ENCODE results near the gene FIBCD1.

Gene FIBCD1

GRCh38 chr9:130925050-130925678, 13.9 kb downstream of the FIBCD1 start:
- H3K4me3 ChIP-seq (ENCODE audit: low read depth, low read length), result no peak overlapping the region
- no peak for DNase-seq (ENCODE audit: low read depth)
- no peak for TF ChIP-seq CTCF (conservative IDR thresholded peaks at IDR 0.05; ENCODE audit: low read depth, low read length)

- H3K4me3 ChIP-seq (ENCODE audit: low read depth, low read length), result no peak overlapping the region
- DNase-seq (ENCODE audit: low read depth), result no peak
- TF ChIP-seq CTCF (conservative IDR thresholded peaks at IDR 0.05; ENCODE audit: low read depth, low read length), result no peak
Measured at GRCh38 chr9:130924448-130924788, 14.6 kb downstream of the FIBCD1 start.

GRCh38 chr9:130923611-130924447, 15.2 kb downstream of the FIBCD1 start:
- DNase-seq (ENCODE audit: low read depth), result no peak
- TF ChIP-seq CTCF (conservative IDR thresholded peaks at IDR 0.05; ENCODE audit: low read depth, low read length), result no peak
- H3K4me3 ChIP-seq (ENCODE audit: low read depth, low read length), result no peak overlapping the region

GRCh38 chr9:130922893-130923610, 16.0 kb downstream of the FIBCD1 start:
- H3K4me3 ChIP-seq (ENCODE audit: low read depth, low read length), result no peak overlapping the region
- DNase-seq (ENCODE audit: low read depth), result no peak
- no peak for TF ChIP-seq CTCF (conservative IDR thresholded peaks at IDR 0.05; ENCODE audit: low read depth, low read length)

GRCh38 chr9:130921989-130922892, 16.8 kb downstream of the FIBCD1 start:
- TF ChIP-seq CTCF (conservative IDR thresholded peaks at IDR 0.05; ENCODE audit: low read depth, low read length), result no peak

GRCh38 chr9:130921300-130921988, 17.6 kb downstream of the FIBCD1 start:
- no peak overlapping the region for H3K4me3 ChIP-seq (ENCODE audit: low read depth, low read length)
- TF ChIP-seq CTCF (conservative IDR thresholded peaks at IDR 0.05; ENCODE audit: low read depth, low read length), result no peak
- DNase-seq (ENCODE audit: low read depth), result no peak

More at GRCh38 chr9:130921989-130922892, 16.8 kb downstream of the FIBCD1 start:
- no peak for DNase-seq (ENCODE audit: low read depth)
- H3K4me3 ChIP-seq (ENCODE audit: low read depth, low read length), result no peak overlapping the region

All from choroid plexus epithelial cell (primary cell).